Mucosa of stomach (tissue), 1 donor: ENCODE results near the gene SMYD3.

Experiments used
- H3K27me3 ChIP-seq: one replicate; pipeline ENCODE4 v1.7.0; 2013; ENCODE audit warnings: mild to moderate bottlenecking, low read length; ENCODE audit not compliant: control insufficient read depth, insufficient read depth
- H3K36me3 ChIP-seq: one replicate; pipeline ENCODE4 v1.7.0; 2013; ENCODE audit warnings: low read length; ENCODE audit not compliant: control insufficient read depth, insufficient read depth
- H3K4me1 ChIP-seq: one replicate; pipeline ENCODE4 v1.7.0; 2013; ENCODE audit warnings: mild to moderate bottlenecking, low read length; ENCODE audit not compliant: control insufficient read depth, insufficient read depth
- H3K4me3 ChIP-seq: one replicate; pipeline ENCODE4 v1.7.0; 2013; ENCODE audit warnings: low read length
- H3K9ac ChIP-seq: one replicate; pipeline ENCODE4 v1.7.0; 2013; ENCODE audit warnings: mild to moderate bottlenecking, low read length, moderate library complexity
- H3K9me3 ChIP-seq: one replicate; pipeline ENCODE4 v1.7.0; 2013; ENCODE audit warnings: mild to moderate bottlenecking, low read length, moderate library complexity; ENCODE audit not compliant: control insufficient read depth
- donor health status: Pancreatic carcinoma.

The SMYD3 gene

GRCh38 chr1:246304484-246305259, 202.4 kb downstream of the SMYD3 start:
- H3K36me3 ChIP-seq = no peaks in the 10 kb centered on the region
- no peak overlapping the region for H3K4me3 ChIP-seq
- no peaks in the 10 kb centered on the region for H3K4me1 ChIP-seq
- H3K9ac ChIP-seq = no peak overlapping the region
- no peaks in the 10 kb centered on the region for H3K9me3 ChIP-seq
- no peaks in the 10 kb centered on the region for H3K27me3 ChIP-seq

GRCh38 chr1:246302711-246303317, 204.3 kb downstream of the SMYD3 start:
- H3K9ac ChIP-seq = no peak overlapping the region
- no peaks in the 10 kb centered on the region for H3K4me1 ChIP-seq
- no peaks in the 10 kb centered on the region for H3K36me3 ChIP-seq
- no peaks in the 10 kb centered on the region for H3K27me3 ChIP-seq
- H3K9me3 ChIP-seq = no peaks in the 10 kb centered on the region
- no peak overlapping the region for H3K4me3 ChIP-seq

DNA sequence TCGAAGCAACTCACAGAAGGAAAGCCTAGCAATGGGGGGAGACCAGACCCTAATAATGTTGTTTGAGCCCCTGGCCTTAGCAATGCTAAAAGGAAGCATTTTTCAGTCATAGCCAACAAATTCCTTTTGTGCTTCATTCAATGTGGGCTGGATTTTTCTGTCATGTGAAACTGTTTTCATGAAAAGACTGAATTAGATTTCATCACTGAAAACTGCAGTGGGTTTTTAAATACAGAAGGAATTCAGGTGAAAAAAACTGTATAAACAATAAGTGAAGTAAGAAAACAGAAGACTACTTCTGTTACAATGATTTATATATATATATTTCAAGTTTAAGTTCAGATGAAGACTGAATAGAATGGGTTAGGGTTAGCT, 204.8 kb downstream of the SMYD3 start:
- Histone ChIP-seq H3K9me3 (no peaks in the 10 kb centered on the region), H3K9ac (no peak overlapping the region), H3K36me3 (no peaks in the 10 kb centered on the region), H3K4me3 (no peak overlapping the region), H3K27me3 (no peaks in the 10 kb centered on the region), H3K4me1 (no peaks in the 10 kb centered on the region)

- Histone ChIP-seq H3K9ac (no peak overlapping the region), H3K27me3 (no peaks in the 10 kb centered on the region), H3K4me3 (no peak overlapping the region), H3K4me1 (no peaks in the 10 kb centered on the region), H3K9me3 (no peaks in the 10 kb centered on the region), H3K36me3 (no peaks in the 10 kb centered on the region)
These were observed 205.4 kb downstream of the SMYD3 start for GRCh38 chr1:246301553-246302250.

DNA sequence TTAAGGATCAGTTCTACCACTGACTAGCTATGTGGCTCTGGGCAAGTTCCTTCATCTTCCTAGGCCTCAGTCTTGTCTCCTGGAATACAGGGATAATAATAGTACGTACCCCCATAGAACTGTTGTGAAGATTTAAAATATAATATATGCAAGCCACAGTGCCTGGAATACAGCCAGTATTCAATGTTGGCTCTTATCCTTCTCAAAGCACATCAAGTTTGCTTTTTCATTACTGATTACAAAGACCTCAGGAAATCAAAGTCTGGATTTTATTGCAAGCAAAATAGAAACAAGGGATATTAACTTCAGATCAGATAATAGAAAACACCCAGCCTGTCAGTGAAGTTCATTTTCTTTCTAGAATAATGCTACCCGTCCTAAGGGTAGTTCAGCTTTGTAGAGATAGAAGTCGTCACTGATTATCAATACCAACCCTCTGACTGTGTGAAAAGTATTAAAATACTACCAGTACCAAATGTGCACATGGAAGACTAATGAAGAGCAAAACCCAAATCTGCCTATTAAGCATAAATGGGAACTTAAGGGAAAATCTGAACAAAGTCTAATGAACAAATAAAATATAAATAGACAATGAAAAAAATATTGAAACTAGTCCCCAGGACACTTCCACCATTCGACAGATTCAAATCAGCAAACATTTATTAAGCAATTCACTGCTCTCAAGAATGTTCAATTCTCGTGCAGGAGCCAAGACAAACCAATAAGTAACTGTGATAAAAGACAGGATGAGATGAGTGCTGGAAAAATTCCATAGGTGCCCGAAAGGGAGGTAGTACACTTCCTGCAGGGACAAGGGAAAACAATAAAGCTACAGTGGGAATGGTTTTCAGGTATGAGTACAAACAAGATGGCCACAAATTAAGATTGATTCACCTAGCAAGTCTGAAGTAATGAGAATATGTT, 206.2 kb downstream of the SMYD3 start:
- no peaks in the 10 kb centered on the region for H3K9me3 ChIP-seq
- no peaks in the 10 kb centered on the region for H3K36me3 ChIP-seq
- no peak overlapping the region for H3K9ac ChIP-seq
- H3K4me1 ChIP-seq = no peaks in the 10 kb centered on the region
- no peak overlapping the region for H3K4me3 ChIP-seq
- H3K27me3 ChIP-seq = no peaks in the 10 kb centered on the region

GRCh38 chr1:246297279-246298265, 209.5 kb downstream of the SMYD3 start:
- Histone ChIP-seq H3K4me1 (no peaks in the 10 kb centered on the region), H3K36me3 (no peaks in the 10 kb centered on the region), H3K4me3 (no peak overlapping the region), H3K9ac (no peak overlapping the region), H3K9me3 (no peaks in the 10 kb centered on the region), H3K27me3 (no peaks in the 10 kb centered on the region)

GRCh38 chr1:246295968-246296367, 211.1 kb downstream of the SMYD3 start:
- Histone ChIP-seq H3K4me3 (no peak overlapping the region), H3K4me1 (no peaks in the 10 kb centered on the region), H3K27me3 (no peaks in the 10 kb centered on the region), H3K9ac (no peak overlapping the region), H3K36me3 (no peaks in the 10 kb centered on the region), H3K9me3 (no peaks in the 10 kb centered on the region)

DNA sequence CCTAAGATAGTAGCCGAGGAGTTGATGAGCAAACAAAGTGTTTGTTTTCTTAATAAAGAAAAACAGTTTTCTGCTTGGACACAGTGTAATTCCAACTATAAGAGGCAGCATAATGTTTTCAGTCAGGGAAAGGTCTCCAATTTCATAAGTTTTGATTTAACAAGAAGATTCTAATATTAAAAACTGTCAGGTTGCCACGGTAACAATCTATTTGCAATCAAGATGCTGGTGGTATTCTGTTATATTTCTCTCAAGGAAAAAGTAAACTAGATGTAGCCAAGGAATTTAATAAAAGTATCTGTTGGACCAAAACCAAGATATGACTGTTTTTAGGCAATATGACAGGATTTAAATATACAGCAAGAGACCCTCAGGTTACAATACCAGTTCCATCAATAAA, 211.7 kb downstream of the SMYD3 start:
- Histone ChIP-seq H3K27me3 (no peaks in the 10 kb centered on the region), H3K9ac (no peak overlapping the region), H3K4me1 (no peaks in the 10 kb centered on the region), H3K36me3 (no peaks in the 10 kb centered on the region), H3K4me3 (no peak overlapping the region), H3K9me3 (no peaks in the 10 kb centered on the region)

- H3K4me3 ChIP-seq = no peak overlapping the region
- H3K4me1 ChIP-seq = no peaks in the 10 kb centered on the region
- no peaks in the 10 kb centered on the region for H3K9me3 ChIP-seq
- no peak overlapping the region for H3K9ac ChIP-seq
- H3K27me3 ChIP-seq = no peaks in the 10 kb centered on the region
- H3K36me3 ChIP-seq = no peaks in the 10 kb centered on the region
These were observed 212.8 kb downstream of the SMYD3 start for GRCh38 chr1:246294263-246294662.

- Histone ChIP-seq H3K9ac (no peak overlapping the region), H3K4me3 (no peak overlapping the region), H3K36me3 (no peaks in the 10 kb centered on the region), H3K4me1 (no peaks in the 10 kb centered on the region), H3K27me3 (no peaks in the 10 kb centered on the region), H3K9me3 (no peaks in the 10 kb centered on the region)
These were observed 213.5 kb downstream of the SMYD3 start for GRCh38 chr1:246293366-246294121.
